Endothelial cell (in vitro differentiated cells): Measurements from ENCODE around the gene LHX2. TPM values are rescaled to one million over a fixed set of nuclear protein-coding genes. Genes with fewer than 3 reads are reported as not detected.

Experiments used
- DNase-seq: peaks from one replicate; pipeline ENCODE4 v3.0.0; 2021; ENCODE audit warnings: low spot score
- H3K27ac Mint-ChIP-seq: one replicate; pipeline ENCODE4 v1.8.0; 2021; ENCODE audit warnings: mixed read lengths, inconsistent platforms; ENCODE audit not compliant: unreplicated experiment
- H3K27me3 Mint-ChIP-seq: one replicate; pipeline ENCODE4 v1.8.0; 2021; ENCODE audit warnings: mild to moderate bottlenecking, moderate library complexity, mixed read lengths, inconsistent platforms; ENCODE audit not compliant: unreplicated experiment
- H3K36me3 Mint-ChIP-seq: one replicate; pipeline ENCODE4 v1.8.0; 2021; ENCODE audit warnings: mild to moderate bottlenecking, low read depth, mixed read lengths, inconsistent platforms; ENCODE audit not compliant: unreplicated experiment
- H3K4me1 Mint-ChIP-seq: one replicate; pipeline ENCODE4 v1.8.0; 2021; ENCODE audit warnings: mild to moderate bottlenecking, mixed read lengths, inconsistent platforms; ENCODE audit not compliant: unreplicated experiment
- H3K4me3 Mint-ChIP-seq: one replicate; pipeline ENCODE4 v1.8.0; 2021; ENCODE audit warnings: mild to moderate bottlenecking, mixed read lengths, inconsistent platforms; ENCODE audit not compliant: unreplicated experiment
- H3K9me3 Mint-ChIP-seq: one replicate; pipeline ENCODE4 v1.8.0; 2021; ENCODE audit warnings: mixed read lengths, inconsistent platforms; ENCODE audit not compliant: unreplicated experiment
- total RNA-seq: library from RNA; stranded (reverse); fragmentation: NEBNext Ultra II Directional; extraction: Animal tissue kit (Norgen Biotek cat#: 25700); gene quantifications from one replicate; pipeline ENCODE4 v1.2.1, GENCODE V29; 2021; ENCODE audit not compliant: unreplicated experiment
- TF ChIP-seq, protein P1 (sequence below): fragments of 200-600 bp; sonication (generic); IDR thresholded peaks from one replicate; pipeline ENCODE4 v1.5.0; 2021; ENCODE audit warnings: antibody characterized with exemption; ENCODE audit not compliant: unreplicated experiment

Gene LHX2
- total RNA-seq, 1 donor from 2014 or later: not detected

- H3K4me1 Mint-ChIP-seq: peaks cover 27% of the 10 kb centered on the region
- H3K27ac Mint-ChIP-seq: no peak overlapping the region
- no peaks in the 10 kb centered on the region for H3K9me3 Mint-ChIP-seq
- no peaks in the 10 kb centered on the region for H3K36me3 Mint-ChIP-seq
- peaks cover 59% of the 10 kb centered on the region for H3K27me3 Mint-ChIP-seq
- DNase-seq: no peak
- H3K4me3 Mint-ChIP-seq: no peak overlapping the region
- TF ChIP-seq, protein P1, sequence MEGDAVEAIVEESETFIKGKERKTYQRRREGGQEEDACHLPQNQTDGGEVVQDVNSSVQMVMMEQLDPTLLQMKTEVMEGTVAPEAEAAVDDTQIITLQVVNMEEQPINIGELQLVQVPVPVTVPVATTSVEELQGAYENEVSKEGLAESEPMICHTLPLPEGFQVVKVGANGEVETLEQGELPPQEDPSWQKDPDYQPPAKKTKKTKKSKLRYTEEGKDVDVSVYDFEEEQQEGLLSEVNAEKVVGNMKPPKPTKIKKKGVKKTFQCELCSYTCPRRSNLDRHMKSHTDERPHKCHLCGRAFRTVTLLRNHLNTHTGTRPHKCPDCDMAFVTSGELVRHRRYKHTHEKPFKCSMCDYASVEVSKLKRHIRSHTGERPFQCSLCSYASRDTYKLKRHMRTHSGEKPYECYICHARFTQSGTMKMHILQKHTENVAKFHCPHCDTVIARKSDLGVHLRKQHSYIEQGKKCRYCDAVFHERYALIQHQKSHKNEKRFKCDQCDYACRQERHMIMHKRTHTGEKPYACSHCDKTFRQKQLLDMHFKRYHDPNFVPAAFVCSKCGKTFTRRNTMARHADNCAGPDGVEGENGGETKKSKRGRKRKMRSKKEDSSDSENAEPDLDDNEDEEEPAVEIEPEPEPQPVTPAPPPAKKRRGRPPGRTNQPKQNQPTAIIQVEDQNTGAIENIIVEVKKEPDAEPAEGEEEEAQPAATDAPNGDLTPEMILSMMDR: no peak
Observed at GRCh38 chr9:124001866-124002525, 9.6 kb upstream of the LHX2 start.

GRCh38 chr9:124003636-124004349 lies 7.8 kb upstream of the LHX2 start:
- no peak overlapping the region for H3K27ac Mint-ChIP-seq
- TF ChIP-seq, protein P1: no peak
- H3K27me3 Mint-ChIP-seq: peaks cover 56% of the 10 kb centered on the region
- peaks cover 22% of the 10 kb centered on the region for H3K4me1 Mint-ChIP-seq
- no peaks in the 10 kb centered on the region for H3K36me3 Mint-ChIP-seq
- no peak for DNase-seq
- no peaks in the 10 kb centered on the region for H3K9me3 Mint-ChIP-seq
- H3K4me3 Mint-ChIP-seq: no peak overlapping the region

GRCh38 chr9:124004593-124004992 lies 7.0 kb upstream of the LHX2 start:
- Mint-ChIP-seq H3K9me3 (no peaks in the 10 kb centered on the region), H3K4me1 (peaks cover 21% of the 10 kb centered on the region), H3K36me3 (peaks cover 2% of the 10 kb centered on the region), H3K27me3 (peaks cover 56% of the 10 kb centered on the region), H3K4me3 (no peak overlapping the region), H3K27ac (no peak overlapping the region)
- no peak for DNase-seq
- TF ChIP-seq, protein P1: no peak

DNA sequence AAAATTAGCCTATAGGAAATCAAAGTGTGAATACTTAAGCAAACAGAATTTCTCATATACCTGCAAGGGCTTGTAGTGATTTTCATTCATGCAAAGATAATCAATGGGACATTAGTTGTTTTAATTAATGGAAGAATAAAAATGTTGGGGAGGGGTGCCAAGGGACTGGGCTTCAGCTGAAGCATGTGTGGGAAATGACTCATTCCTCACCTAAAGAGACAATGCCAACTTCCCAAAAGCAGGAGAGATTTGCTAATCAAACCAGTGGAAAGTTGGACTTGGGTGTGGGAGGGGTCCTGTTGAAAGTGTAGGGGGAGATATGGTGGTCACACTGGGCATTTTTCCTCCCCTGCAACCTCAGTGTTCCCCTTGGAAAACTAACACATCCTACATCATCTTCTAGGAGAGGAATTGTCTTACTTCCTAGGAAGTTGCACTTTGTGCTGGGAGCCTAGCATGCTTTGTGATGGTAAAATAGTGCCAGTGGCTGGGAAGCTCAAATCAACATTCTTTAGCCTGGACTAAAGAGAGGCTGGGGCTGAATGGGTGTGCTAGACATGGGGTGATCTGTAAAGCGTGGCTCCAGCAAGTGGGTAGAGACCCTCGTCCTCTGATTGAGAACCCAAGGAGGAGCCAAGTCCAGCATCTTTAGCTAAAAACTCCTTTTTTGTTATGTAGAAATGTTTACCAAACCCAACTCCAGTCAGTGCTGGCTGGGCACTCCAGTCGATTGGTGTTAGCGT lies 6.4 kb upstream of the LHX2 start:
- no peaks in the 10 kb centered on the region for H3K9me3 Mint-ChIP-seq
- no peak for DNase-seq
- H3K36me3 Mint-ChIP-seq: peaks cover 8% of the 10 kb centered on the region
- no peak overlapping the region for H3K27ac Mint-ChIP-seq
- no peak overlapping the region for H3K4me3 Mint-ChIP-seq
- peaks cover 61% of the 10 kb centered on the region for H3K27me3 Mint-ChIP-seq
- H3K4me1 Mint-ChIP-seq: peaks cover 24% of the 10 kb centered on the region
- TF ChIP-seq, protein P1: no peak
